Suprapubic skin (tissue), 3 donors: ENCODE measurements around the gene NFATC2.

Source experiments
- CTCF ChIP-seq, 2 donors: fragments of 200-600 bp in 1 of 2; fragments of 450-650 bp in 1 of 2; sonication (generic) in 1 of 2; IDR thresholded peaks; one replicate each; pipeline ENCODE4 v1.5.1; 2016 to 2019; ENCODE audit warnings: antibody characterized with exemption in 2 of 2, mild to moderate bottlenecking in 1 of 2, moderate library complexity in 1 of 2
- EP300 ChIP-seq: sonication (generic); formaldehyde crosslinking; IDR thresholded peaks from one replicate; pipeline ENCODE4 v1.6.1; 2017; ENCODE audit warnings: antibody characterized with exemption

DNA sequence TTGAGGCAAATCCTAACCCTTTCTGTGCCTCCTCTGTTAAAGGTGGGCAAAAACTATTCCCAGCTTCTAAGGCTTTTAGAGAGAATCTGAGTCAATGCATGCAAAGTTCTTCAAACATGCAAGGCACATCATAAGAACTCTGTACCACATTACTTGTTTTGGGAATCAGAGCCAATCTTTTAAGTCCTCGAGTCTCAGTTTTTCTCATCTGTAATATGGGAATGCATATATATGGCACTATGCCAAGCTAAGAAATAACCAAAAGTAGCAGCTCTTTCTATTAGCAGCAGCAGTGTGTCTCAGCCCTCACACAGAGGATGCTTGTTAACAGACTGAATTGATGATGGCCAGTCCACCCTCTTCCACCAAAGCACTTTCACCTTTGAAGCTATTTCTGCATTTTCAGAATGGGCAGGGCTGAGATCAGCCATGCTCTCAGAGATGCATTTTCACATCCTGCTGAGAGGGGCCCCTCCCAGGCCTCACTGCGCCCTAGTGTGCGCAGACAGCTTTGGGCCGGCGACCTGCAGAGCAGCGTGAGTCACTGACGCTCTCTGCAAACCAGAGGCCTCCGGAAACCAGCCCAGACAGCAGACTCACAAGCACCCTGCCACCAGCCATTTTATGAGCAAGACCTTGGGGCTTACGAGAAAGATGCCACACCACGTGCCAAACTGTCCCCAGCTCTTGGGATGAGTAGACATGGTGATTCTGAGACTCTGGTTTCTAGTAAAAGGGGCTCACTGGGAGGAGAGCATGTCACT lies 138.0 kb downstream of the NFATC2 start:
- TF ChIP-seq EP300 = no peak
- no peak for TF ChIP-seq CTCF (IDR thresholded peaks at IDR 0.05)
